Right lobe of liver (tissue), 4 donors: Measurements from ENCODE around the gene GFAP.

Source experiments
- CTCF ChIP-seq, 4 donors: fragments of 200-600 bp in 3 of 4; fragments of 450-650 bp in 1 of 4; IDR thresholded peaks; one replicate each; pipeline versions ENCODE4 v1.5.1 to v1.8.0; 2016 to 2022; ENCODE audit warnings: antibody characterized with exemption in 4 of 4, mild to moderate bottlenecking in 2 of 4
- POLR2A ChIP-seq: fragments of 450-650 bp; IDR thresholded peaks from one replicate; pipeline ENCODE4 v1.6.1; 2017; ENCODE audit warnings: antibody characterized with exemption, mild to moderate bottlenecking
- donor health status: DM: no; HTN: no; CAD: no.
- donor health status: DM: no; HTN: no; CAD: no.
- donor health status: DM: no; HTN: yes; CAD: no.

- TF ChIP-seq CTCF (IDR thresholded peaks at IDR 0.05) (no peak), POLR2A (no peak)
Measured at GRCh38 chr17:44892250-44892649, 23.1 kb downstream of the GFAP start.
